Measurements from ENCODE around the gene MCHR1.

Gene MCHR1

DNA sequence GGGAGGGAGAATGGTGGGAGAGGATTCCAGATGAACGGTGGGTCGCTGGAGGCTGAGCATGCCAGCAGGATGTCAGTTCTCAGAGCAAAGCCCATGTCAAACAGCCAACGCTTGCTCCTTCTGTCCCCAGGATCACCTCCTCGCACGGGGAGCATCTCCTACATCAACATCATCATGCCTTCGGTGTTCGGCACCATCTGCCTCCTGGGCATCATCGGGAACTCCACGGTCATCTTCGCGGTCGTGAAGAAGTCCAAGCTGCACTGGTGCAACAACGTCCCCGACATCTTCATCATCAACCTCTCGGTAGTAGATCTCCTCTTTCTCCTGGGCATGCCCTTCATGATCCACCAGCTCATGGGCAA lies 1.5 kb downstream of the MCHR1 start:
- Histone ChIP-seq H2BK5ac (ENCODE audit: low read depth, low read length, poor library complexity, severe bottlenecking) (no peak overlapping the region), H3K4me3 (ENCODE audit: insufficient read depth in 1 of 2, low read depth in 1 of 2, low read length in 2 of 2) (no peak overlapping the region), H3K9ac (ENCODE audit: low read length) (no peak overlapping the region), H3K79me1 (replicated peaks; ENCODE audit: low read length, poor library complexity, severe bottlenecking) (no peaks in the 10 kb centered on the region), H3K4me2 (ENCODE audit: low read length, poor library complexity, severe bottlenecking) (no peak overlapping the region), H3K36me3 (ENCODE audit: control insufficient read depth in 1 of 2, insufficient read depth in 2 of 2, low read depth in 1 of 2, low read length in 2 of 2) (peaks cover 0 to 10% of the 10 kb centered on the region in 2 experiments), H3K18ac (ENCODE audit: low read depth in 1 of 2, low read length in 2 of 2) (no peak overlapping the region), H3K9me3 (ENCODE audit: control insufficient read depth, low read length) (no peaks in the 10 kb centered on the region), H2BK15ac (ENCODE audit: low read depth, poor library complexity, severe bottlenecking) (no peak overlapping the region), H3K14ac (ENCODE audit: low read length in 2 of 2) (no peak overlapping the region), H4K8ac (ENCODE audit: low read length) (no peak overlapping the region), H2BK120ac (ENCODE audit: low read depth, low read length) (no peak overlapping the region), H3K27ac (ENCODE audit: low read length, poor library complexity, severe bottlenecking) (no peak overlapping the region), H3K23ac (ENCODE audit: low read length in 2 of 2) (no peak overlapping the region), H2AK5ac (ENCODE audit: low read length, severe bottlenecking) (no peak overlapping the region), H3K4me1 (ENCODE audit: control insufficient read depth, insufficient read depth, low read depth, low read length) (peaks cover 16% of the 10 kb centered on the region), H4K91ac (ENCODE audit: low read length) (peak overlapping the region; percentile 86), H3K27me3 (ENCODE audit: control insufficient read depth in 1 of 2, insufficient read depth in 1 of 2, low read length in 2 of 2) (peaks cover 0 to 20% of the 10 kb centered on the region in 2 experiments), H3K4ac (ENCODE audit: low read depth in 1 of 2, low read length in 2 of 2) (peak overlapping the region in 1 of 2 experiments; percentile 7), H2BK12ac (ENCODE audit: low read length in 2 of 2) (peak overlapping the region in 1 of 2 experiments; percentile 46), H2AFZ (ENCODE audit: low read depth, low read length) (no peak overlapping the region)
- WGBS, result 94% methylated on average over 15 of the region's 15 CpGs
- DNase-seq, result no peak

DNA sequence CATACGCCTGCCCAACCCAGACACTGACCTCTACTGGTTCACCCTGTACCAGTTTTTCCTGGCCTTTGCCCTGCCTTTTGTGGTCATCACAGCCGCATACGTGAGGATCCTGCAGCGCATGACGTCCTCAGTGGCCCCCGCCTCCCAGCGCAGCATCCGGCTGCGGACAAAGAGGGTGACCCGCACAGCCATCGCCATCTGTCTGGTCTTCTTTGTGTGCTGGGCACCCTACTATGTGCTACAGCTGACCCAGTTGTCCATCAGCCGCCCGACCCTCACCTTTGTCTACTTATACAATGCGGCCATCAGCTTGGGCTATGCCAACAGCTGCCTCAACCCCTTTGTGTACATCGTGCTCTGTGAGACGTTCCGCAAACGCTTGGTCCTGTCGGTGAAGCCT lies 2.2 kb downstream of the MCHR1 start:
- Histone ChIP-seq H3K27me3 (ENCODE audit: control insufficient read depth in 1 of 2, insufficient read depth in 1 of 2, low read length in 2 of 2) (peaks cover 0 to 20% of the 10 kb centered on the region in 2 experiments), H3K9ac (ENCODE audit: low read length) (no peak overlapping the region), H4K8ac (ENCODE audit: low read length) (peak overlapping the region; percentile 62), H3K14ac (ENCODE audit: low read length in 2 of 2) (peak overlapping the region in 1 of 2 experiments; percentile 21), H2BK15ac (ENCODE audit: low read depth, poor library complexity, severe bottlenecking) (peak overlapping the region; percentile 37), H3K36me3 (ENCODE audit: control insufficient read depth in 1 of 2, insufficient read depth in 2 of 2, low read depth in 1 of 2, low read length in 2 of 2) (peaks cover 0 to 10% of the 10 kb centered on the region in 2 experiments), H4K91ac (ENCODE audit: low read length) (peak overlapping the region; percentile 86), H3K18ac (ENCODE audit: low read depth in 1 of 2, low read length in 2 of 2) (no peak overlapping the region), H3K4ac (ENCODE audit: low read depth in 1 of 2, low read length in 2 of 2) (peak overlapping the region in 1 of 2 experiments; percentile 7), H3K4me3 (ENCODE audit: insufficient read depth in 1 of 2, low read depth in 1 of 2, low read length in 2 of 2) (no peak overlapping the region), H3K27ac (ENCODE audit: low read length, poor library complexity, severe bottlenecking) (no peak overlapping the region), H3K23ac (ENCODE audit: low read length in 2 of 2) (no peak overlapping the region), H3K4me2 (ENCODE audit: low read length, poor library complexity, severe bottlenecking) (no peak overlapping the region), H3K79me1 (replicated peaks; ENCODE audit: low read length, poor library complexity, severe bottlenecking) (no peaks in the 10 kb centered on the region), H3K4me1 (ENCODE audit: control insufficient read depth, insufficient read depth, low read depth, low read length) (peaks cover 16% of the 10 kb centered on the region), H2AFZ (ENCODE audit: low read depth, low read length) (no peak overlapping the region), H2AK5ac (ENCODE audit: low read length, severe bottlenecking) (no peak overlapping the region), H3K9me3 (ENCODE audit: control insufficient read depth, low read length) (no peaks in the 10 kb centered on the region), H2BK12ac (ENCODE audit: low read length in 2 of 2) (peak overlapping the region; percentile 0 to 78), H2BK120ac (ENCODE audit: low read depth, low read length) (no peak overlapping the region), H2BK5ac (ENCODE audit: low read depth, low read length, poor library complexity, severe bottlenecking) (no peak overlapping the region)
- 99% methylated on average over 19 of the region's 19 CpGs for WGBS
- DNase-seq, result no peak

DNA sequence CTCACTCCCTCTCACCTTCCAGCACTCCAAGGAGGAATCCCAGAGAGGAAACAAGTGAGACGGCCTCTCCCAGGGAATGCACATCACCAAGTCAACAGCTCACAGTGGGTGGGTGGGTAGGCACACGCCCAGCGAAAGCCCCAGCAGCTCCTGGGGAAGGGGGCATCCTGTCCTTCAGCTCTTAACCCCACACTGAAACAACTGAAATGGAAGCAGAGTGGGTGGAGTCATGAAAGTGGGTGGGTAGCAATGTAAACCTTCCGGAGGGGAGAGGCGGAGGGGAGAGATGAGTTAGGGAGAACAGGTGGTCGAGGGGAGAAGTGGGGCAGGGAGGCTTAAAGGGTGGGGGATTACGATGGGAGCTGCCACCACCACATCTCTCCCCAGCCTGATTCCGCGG lies 5.4 kb downstream of the MCHR1 start:
- H4K91ac ChIP-seq (ENCODE audit: low read length), result no peak overlapping the region
- no peak overlapping the region for H3K4ac ChIP-seq (ENCODE audit: low read depth in 1 of 2, low read length in 2 of 2)
- H2BK12ac ChIP-seq (ENCODE audit: low read length in 2 of 2), result peak overlapping the region in 1 of 2 experiments; percentile 12
- H3K27ac ChIP-seq (ENCODE audit: low read length, poor library complexity, severe bottlenecking), result no peak overlapping the region
- H3K14ac ChIP-seq (ENCODE audit: low read length in 2 of 2), result no peak overlapping the region
- H3K9ac ChIP-seq (ENCODE audit: low read length), result no peak overlapping the region
- peak overlapping the region; percentile 22 for H4K8ac ChIP-seq (ENCODE audit: low read length)
- H3K4me1 ChIP-seq (ENCODE audit: control insufficient read depth, insufficient read depth, low read depth, low read length), result peaks cover 3% of the 10 kb centered on the region
- no peaks in the 10 kb centered on the region for H3K79me1 ChIP-seq (replicated peaks; ENCODE audit: low read length, poor library complexity, severe bottlenecking)
- H3K4me2 ChIP-seq (ENCODE audit: low read length, poor library complexity, severe bottlenecking), result no peak overlapping the region
- DNase-seq, result no peak
- WGBS, result 31% methylated on average over 8 of the region's 9 CpGs
- no peak overlapping the region for H2BK120ac ChIP-seq (ENCODE audit: low read depth, low read length)
- H3K18ac ChIP-seq (ENCODE audit: low read depth in 1 of 2, low read length in 2 of 2), result no peak overlapping the region
- H3K4me3 ChIP-seq (ENCODE audit: insufficient read depth in 1 of 2, low read depth in 1 of 2, low read length in 2 of 2), result no peak overlapping the region
- H3K9me3 ChIP-seq (ENCODE audit: control insufficient read depth, low read length), result no peaks in the 10 kb centered on the region
- no peak overlapping the region for H2BK15ac ChIP-seq (ENCODE audit: low read depth, poor library complexity, severe bottlenecking)
- H2BK5ac ChIP-seq (ENCODE audit: low read depth, low read length, poor library complexity, severe bottlenecking), result no peak overlapping the region
- no peak overlapping the region for H3K23ac ChIP-seq (ENCODE audit: low read length in 2 of 2)
- H3K27me3 ChIP-seq (ENCODE audit: control insufficient read depth in 1 of 2, insufficient read depth in 1 of 2, low read length in 2 of 2), result peaks cover 0 to 7% of the 10 kb centered on the region in 2 experiments
- no peak overlapping the region for H2AK5ac ChIP-seq (ENCODE audit: low read length, severe bottlenecking)
- peaks cover 0 to 10% of the 10 kb centered on the region in 2 experiments for H3K36me3 ChIP-seq (ENCODE audit: control insufficient read depth in 1 of 2, insufficient read depth in 2 of 2, low read depth in 1 of 2, low read length in 2 of 2)
- peak overlapping the region; percentile 8 for H2AFZ ChIP-seq (ENCODE audit: low read depth, low read length)

DNA sequence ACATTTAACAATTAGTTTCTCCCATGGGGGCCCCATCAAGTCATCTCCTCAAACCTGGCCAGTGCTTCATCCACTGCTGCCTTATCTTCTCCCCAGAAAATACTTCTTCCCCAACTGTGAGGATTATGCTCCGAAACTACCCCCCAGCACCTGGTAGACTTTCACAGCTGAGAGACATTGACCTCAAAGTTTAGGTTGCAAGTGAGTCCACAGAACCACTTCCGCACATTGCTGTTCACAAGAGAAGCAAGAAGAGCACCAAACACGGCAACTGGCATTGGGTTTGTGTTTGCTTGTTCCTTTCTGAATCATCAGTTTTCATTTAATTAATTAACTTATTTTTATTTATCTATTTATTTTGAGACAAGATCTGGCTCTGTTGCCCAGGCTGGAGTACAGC lies 6.1 kb downstream of the MCHR1 start:
- WGBS, result 100% methylated on average over 2 of the region's 3 CpGs
- Histone ChIP-seq H2BK5ac (ENCODE audit: low read depth, low read length, poor library complexity, severe bottlenecking) (no peak overlapping the region), H3K9me3 (ENCODE audit: control insufficient read depth, low read length) (no peaks in the 10 kb centered on the region), H3K36me3 (ENCODE audit: control insufficient read depth in 1 of 2, insufficient read depth in 2 of 2, low read depth in 1 of 2, low read length in 2 of 2) (peaks cover 0 to 10% of the 10 kb centered on the region in 2 experiments), H3K4me1 (ENCODE audit: control insufficient read depth, insufficient read depth, low read depth, low read length) (no peaks in the 10 kb centered on the region), H3K27ac (ENCODE audit: low read length, poor library complexity, severe bottlenecking) (no peak overlapping the region), H3K4me3 (ENCODE audit: insufficient read depth in 1 of 2, low read depth in 1 of 2, low read length in 2 of 2) (no peak overlapping the region), H2BK120ac (ENCODE audit: low read depth, low read length) (no peak overlapping the region), H3K4me2 (ENCODE audit: low read length, poor library complexity, severe bottlenecking) (no peak overlapping the region), H3K4ac (ENCODE audit: low read depth in 1 of 2, low read length in 2 of 2) (no peak overlapping the region), H3K14ac (ENCODE audit: low read length in 2 of 2) (no peak overlapping the region), H2AK5ac (ENCODE audit: low read length, severe bottlenecking) (no peak overlapping the region), H3K18ac (ENCODE audit: low read depth in 1 of 2, low read length in 2 of 2) (no peak overlapping the region), H3K9ac (ENCODE audit: low read length) (no peak overlapping the region), H3K79me1 (replicated peaks; ENCODE audit: low read length, poor library complexity, severe bottlenecking) (no peaks in the 10 kb centered on the region), H3K27me3 (ENCODE audit: control insufficient read depth in 1 of 2, insufficient read depth in 1 of 2, low read length in 2 of 2) (peaks cover 0 to 7% of the 10 kb centered on the region in 2 experiments), H2BK15ac (ENCODE audit: low read depth, poor library complexity, severe bottlenecking) (no peak overlapping the region), H3K23ac (ENCODE audit: low read length in 2 of 2) (no peak overlapping the region), H4K8ac (ENCODE audit: low read length) (no peak overlapping the region), H4K91ac (ENCODE audit: low read length) (no peak overlapping the region), H2AFZ (ENCODE audit: low read depth, low read length) (no peak overlapping the region), H2BK12ac (ENCODE audit: low read length in 2 of 2) (no peak overlapping the region)
- no peak for DNase-seq

All from mesenchymal stem cell (in vitro differentiated cells and primary cell).